Panc1 (cell line): Measurements from ENCODE around the gene SERPINA3. TPM values are rescaled to one million over a fixed set of nuclear protein-coding genes. Genes with fewer than 3 reads are reported as not detected.

Experiments used
- ATAC-seq: fragments of 200-7000 bp; cut with Tn5 transposase; 2 replicates; pipeline ENCODE4 v1.9.1; 2020; ENCODE audit warnings: mild to moderate bottlenecking, moderate library complexity
- BruUV-seq: library from RNA; stranded (reverse); fragments of 400-500 nt; replicated peaks from 2 replicates; lab custom pipeline; 2021; lab: Mats Ljungman, UMichigan
- CTCF ChIA-PET: fragments of 300-600 bp; sonication (Branson Sonifier 250); formaldehyde crosslinking; loops from one replicate; lab custom pipeline; 2022; ENCODE audit warnings: antibody characterized with exemption; lab: Charles Lee
- POLR2A ChIA-PET: fragments of 300-600 bp; sonication (Branson Sonifier 250); formaldehyde crosslinking; loops from one replicate; lab custom pipeline; 2022; ENCODE audit warnings: antibody characterized with exemption; lab: Charles Lee
- DNase-seq: peaks from one replicate; pipeline ENCODE4 v3.0.0-alpha.2; 2010; ENCODE audit warnings: low read depth, low spot score
- H3K27ac ChIP-seq: 2 replicates; pipeline ENCODE4 v1.5.1; 2011; ENCODE audit warnings: mild to moderate bottlenecking, low read length, inconsistent platforms
- H3K27me3 ChIP-seq: fragments of 200-500 bp; sonication (Bioruptor generic); 2 replicates; pipeline ENCODE4 v1.6.0; 2014; ENCODE audit warnings: low read length, inconsistent platforms; ENCODE audit not compliant: control insufficient read depth, insufficient read depth
- H3K36me3 ChIP-seq: fragments of 200-500 bp; sonication (Bioruptor generic); 2 replicates; pipeline ENCODE4 v1.5.1; 2014; ENCODE audit warnings: inconsistent platforms, mild to moderate bottlenecking, low read length, moderate library complexity; ENCODE audit not compliant: control insufficient read depth, insufficient read depth
- H3K4me1 ChIP-seq: 2 replicates; pipeline ENCODE4 v1.5.1; 2011; ENCODE audit warnings: inconsistent platforms, mild to moderate bottlenecking, low read length, moderate library complexity; ENCODE audit not compliant: control insufficient read depth, insufficient read depth
- H3K4me3 ChIP-seq, 2 experiments: 2 replicates each; pipeline ENCODE4 v1.5.1; 2011 to 2012; ENCODE audit warnings: low read depth in 2 of 2, low read length in 2 of 2, mild to moderate bottlenecking in 2 of 2, inconsistent platforms in 1 of 2, moderate library complexity in 1 of 2
- H3K9me3 ChIP-seq: fragments of 200-500 bp; sonication (Bioruptor generic); 2 replicates; pipeline ENCODE4 v1.5.1; 2014; ENCODE audit warnings: low read depth, mild to moderate bottlenecking, inconsistent platforms, low read length, moderate library complexity; ENCODE audit not compliant: control insufficient read depth, insufficient read depth
- POLR2AphosphoS5 ChIP-seq: IDR thresholded peaks from 2 replicates; pipeline ENCODE4 v1.6.1; 2012; ENCODE audit warnings: mild to moderate bottlenecking, low read depth, low read length, moderate library complexity
- SIN3A ChIP-seq: IDR thresholded peaks from 2 replicates; pipeline ENCODE4 v1.6.1; 2012; ENCODE audit warnings: low read depth, mild to moderate bottlenecking, low read length, moderate library complexity, borderline replicate concordance; ENCODE audit not compliant: insufficient read depth
- TCF7L2 ChIP-seq: IDR thresholded peaks from 2 replicates; pipeline ENCODE4 v1.6.1; 2011; ENCODE audit warnings: mild to moderate bottlenecking, low read depth, low read length, inconsistent platforms
- in situ Hi-C: cut with HindIII; loops from 2 replicates; pipeline ENCODE4 v1.10.0; 2016; ENCODE audit warnings: low sequenced_read_pairs, low pct_unique_long_range_greater_than_20kb
- intact Hi-C: fragments of 100-400 bp; cut with micrococcal nuclease; formaldehyde crosslinking; loops from one replicate; pipeline ENCODE4 v1.10.0; 2022; ENCODE audit not compliant: unreplicated experiment
- total RNA-seq: library from RNA; stranded (reverse); gene quantifications from one replicate; pipeline ENCODE4 v1.2.1, GENCODE V29; 2021; ENCODE audit not compliant: unreplicated experiment
- TF ChIP-seq, protein P1 (sequence below), 2 experiments: IDR thresholded peaks; 2 replicates each; pipeline ENCODE4 v1.6.1; 2011 to 2012; ENCODE audit warnings: low read depth in 2 of 2, control low read depth in 1 of 2, low read length in 1 of 2, mild to moderate bottlenecking in 1 of 2, moderate library complexity in 1 of 2; ENCODE audit not compliant: insufficient read depth in 1 of 2
- TF ChIP-seq, protein P2 (sequence below): fragments of 450-650 bp; IDR thresholded peaks from 2 replicates; pipeline ENCODE4 v1.5.1; 2017; ENCODE audit warnings: mild to moderate bottlenecking

SERPINA3 gene
- total RNA-seq, 1 experiment from 2014 or later: 5.7 TPM

DNA sequence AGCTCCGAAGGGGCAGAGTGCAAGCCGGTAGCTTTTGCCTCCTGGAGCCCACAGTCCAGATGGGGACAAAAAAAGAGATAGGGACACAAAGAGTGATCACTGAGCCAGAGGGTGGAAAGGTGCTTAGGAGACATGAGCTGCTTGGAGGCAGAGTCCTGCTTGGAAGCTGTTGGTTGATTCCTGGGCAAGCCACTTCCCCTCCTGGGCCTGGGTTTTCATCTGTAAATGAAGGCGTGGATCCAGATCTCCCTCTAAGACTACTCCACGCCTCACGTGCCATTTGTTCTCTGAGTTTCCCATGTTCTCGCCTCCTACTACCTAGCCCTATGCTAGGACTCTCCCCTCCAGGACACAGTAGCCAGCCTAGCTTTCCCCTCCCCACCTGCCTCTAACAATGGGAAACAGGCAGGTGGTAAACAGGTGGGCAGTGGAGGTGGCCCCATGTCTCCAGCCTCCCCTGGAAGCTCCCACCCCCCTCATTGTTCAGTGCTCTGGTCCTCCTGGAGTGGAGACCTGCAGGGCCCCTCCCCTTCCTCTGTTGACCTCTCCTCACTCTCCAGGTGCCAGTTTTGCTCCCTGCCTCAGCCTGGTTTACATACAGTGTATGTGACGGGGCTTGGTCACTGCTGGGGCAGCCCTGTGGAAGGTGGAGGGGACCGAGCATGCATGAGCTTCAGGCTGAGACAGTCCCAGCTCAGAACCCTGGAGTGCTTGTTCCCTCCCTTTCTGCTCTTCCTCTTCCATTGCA, 3.8 kb downstream of the SERPINA3 start:
- intact Hi-C loops: no loop called here
- H3K27ac ChIP-seq: no peak overlapping the region

DNA sequence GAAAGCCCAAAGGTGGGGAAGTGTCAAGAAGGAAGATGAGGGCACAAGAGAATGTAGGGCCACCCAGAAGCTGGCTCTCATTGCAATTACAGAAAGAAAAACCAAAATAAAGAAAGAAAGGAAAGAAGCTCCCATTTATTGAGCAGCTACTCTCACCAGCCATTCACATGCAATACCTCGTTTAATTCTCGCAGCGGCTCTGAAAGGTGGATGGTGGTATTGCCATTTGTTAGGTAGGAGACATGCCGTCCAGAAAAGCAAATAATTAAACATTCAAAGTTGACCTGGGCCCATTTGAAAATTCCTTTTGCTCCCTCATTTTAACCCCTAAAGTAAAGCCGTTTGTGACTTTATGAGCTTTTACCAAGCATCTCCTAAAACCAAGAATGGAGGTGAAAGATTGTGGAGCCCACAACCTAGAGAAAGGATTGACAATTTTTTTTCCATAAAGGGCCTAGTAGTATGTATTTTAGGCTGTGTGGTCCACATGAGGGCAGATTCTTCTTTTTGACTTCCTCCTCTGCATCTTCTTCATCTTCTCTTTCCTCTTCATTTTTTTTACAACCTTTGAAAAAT, 5.3 kb downstream of the SERPINA3 start:
- CTCF ChIA-PET: no interaction called here
- H3K27ac ChIP-seq: no peak overlapping the region
- ATAC-seq: no peak
- in situ Hi-C loops: no loop called here
- BruUV-seq: no TSS peak
- H3K4me3 ChIP-seq: no peak overlapping the region
- no peaks in the 10 kb centered on the region for H3K27me3 ChIP-seq
- peaks cover 3% of the 10 kb centered on the region; the same call in 1 of the 2 replicates for H3K4me1 ChIP-seq
- TF ChIP-seq, protein P1, sequence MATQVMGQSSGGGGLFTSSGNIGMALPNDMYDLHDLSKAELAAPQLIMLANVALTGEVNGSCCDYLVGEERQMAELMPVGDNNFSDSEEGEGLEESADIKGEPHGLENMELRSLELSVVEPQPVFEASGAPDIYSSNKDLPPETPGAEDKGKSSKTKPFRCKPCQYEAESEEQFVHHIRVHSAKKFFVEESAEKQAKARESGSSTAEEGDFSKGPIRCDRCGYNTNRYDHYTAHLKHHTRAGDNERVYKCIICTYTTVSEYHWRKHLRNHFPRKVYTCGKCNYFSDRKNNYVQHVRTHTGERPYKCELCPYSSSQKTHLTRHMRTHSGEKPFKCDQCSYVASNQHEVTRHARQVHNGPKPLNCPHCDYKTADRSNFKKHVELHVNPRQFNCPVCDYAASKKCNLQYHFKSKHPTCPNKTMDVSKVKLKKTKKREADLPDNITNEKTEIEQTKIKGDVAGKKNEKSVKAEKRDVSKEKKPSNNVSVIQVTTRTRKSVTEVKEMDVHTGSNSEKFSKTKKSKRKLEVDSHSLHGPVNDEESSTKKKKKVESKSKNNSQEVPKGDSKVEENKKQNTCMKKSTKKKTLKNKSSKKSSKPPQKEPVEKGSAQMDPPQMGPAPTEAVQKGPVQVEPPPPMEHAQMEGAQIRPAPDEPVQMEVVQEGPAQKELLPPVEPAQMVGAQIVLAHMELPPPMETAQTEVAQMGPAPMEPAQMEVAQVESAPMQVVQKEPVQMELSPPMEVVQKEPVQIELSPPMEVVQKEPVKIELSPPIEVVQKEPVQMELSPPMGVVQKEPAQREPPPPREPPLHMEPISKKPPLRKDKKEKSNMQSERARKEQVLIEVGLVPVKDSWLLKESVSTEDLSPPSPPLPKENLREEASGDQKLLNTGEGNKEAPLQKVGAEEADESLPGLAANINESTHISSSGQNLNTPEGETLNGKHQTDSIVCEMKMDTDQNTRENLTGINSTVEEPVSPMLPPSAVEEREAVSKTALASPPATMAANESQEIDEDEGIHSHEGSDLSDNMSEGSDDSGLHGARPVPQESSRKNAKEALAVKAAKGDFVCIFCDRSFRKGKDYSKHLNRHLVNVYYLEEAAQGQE (IDR thresholded peaks at IDR 0.05; ENCODE audit: insufficient read depth in 1 of 2, low read depth in 2 of 2, low read length in 1 of 2): no peak
- TF ChIP-seq POLR2AphosphoS5 (no peak), TCF7L2 (no peak)
- intact Hi-C loops: no loop called here
- peaks cover 9% of the 10 kb centered on the region for H3K9me3 ChIP-seq
- POLR2A ChIA-PET: no interaction called here
- H3K36me3 ChIP-seq: no peaks in the 10 kb centered on the region
- no peak for DNase-seq

More for the DNA sequence above, 3.8 kb downstream of the SERPINA3 start:
- ATAC-seq (no peak), DNase-seq (no peak)
- TF ChIP-seq POLR2AphosphoS5 (no peak), TCF7L2 (no peak), SIN3A (no peak)
- TF ChIP-seq, protein P2, sequence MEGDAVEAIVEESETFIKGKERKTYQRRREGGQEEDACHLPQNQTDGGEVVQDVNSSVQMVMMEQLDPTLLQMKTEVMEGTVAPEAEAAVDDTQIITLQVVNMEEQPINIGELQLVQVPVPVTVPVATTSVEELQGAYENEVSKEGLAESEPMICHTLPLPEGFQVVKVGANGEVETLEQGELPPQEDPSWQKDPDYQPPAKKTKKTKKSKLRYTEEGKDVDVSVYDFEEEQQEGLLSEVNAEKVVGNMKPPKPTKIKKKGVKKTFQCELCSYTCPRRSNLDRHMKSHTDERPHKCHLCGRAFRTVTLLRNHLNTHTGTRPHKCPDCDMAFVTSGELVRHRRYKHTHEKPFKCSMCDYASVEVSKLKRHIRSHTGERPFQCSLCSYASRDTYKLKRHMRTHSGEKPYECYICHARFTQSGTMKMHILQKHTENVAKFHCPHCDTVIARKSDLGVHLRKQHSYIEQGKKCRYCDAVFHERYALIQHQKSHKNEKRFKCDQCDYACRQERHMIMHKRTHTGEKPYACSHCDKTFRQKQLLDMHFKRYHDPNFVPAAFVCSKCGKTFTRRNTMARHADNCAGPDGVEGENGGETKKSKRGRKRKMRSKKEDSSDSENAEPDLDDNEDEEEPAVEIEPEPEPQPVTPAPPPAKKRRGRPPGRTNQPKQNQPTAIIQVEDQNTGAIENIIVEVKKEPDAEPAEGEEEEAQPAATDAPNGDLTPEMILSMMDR: no peak
- TF ChIP-seq, protein P1 (IDR thresholded peaks at IDR 0.05; ENCODE audit: insufficient read depth in 1 of 2, low read depth in 2 of 2, low read length in 1 of 2): no peak
- in situ Hi-C loops: no loop called here
- H3K27me3 ChIP-seq: no peaks in the 10 kb centered on the region
- H3K9me3 ChIP-seq: peaks cover 9% of the 10 kb centered on the region
- ChIA-PET POLR2A (no interaction called here), CTCF (no interaction called here)
- no TSS peak for BruUV-seq
- H3K36me3 ChIP-seq: no peaks in the 10 kb centered on the region
- H3K4me1 ChIP-seq: peaks cover 3% of the 10 kb centered on the region; the same call in 1 of the 2 replicates
- H3K4me3 ChIP-seq: no peak overlapping the region
